ENCODE measurements around the gene ASTN1. TPM values are rescaled to one million over a fixed set of nuclear protein-coding genes. Genes with fewer than 3 reads are reported as not detected.

ASTN1 gene
- total RNA-seq, 3 donors from 2014 or later: 0.10 to 2.2 (median 0.14) TPM

DNA sequence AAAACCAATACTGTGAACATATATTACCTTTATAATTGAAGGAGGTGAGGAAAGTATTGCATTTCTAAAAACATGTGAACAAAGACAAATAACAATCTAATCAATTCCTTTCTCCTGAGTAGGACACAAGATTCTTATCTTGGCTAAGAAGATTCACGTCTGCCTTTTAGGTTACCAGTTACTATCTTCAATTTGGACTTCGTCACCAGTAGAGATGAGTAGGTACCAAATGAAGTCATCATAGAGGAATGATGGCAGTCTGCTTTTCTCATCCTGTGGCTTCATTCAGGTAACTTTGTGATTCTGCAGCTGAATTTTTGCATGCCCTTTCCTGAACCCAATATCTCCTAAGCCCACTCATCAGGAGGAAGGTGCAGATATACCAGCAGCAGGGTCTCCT lies 32.4 kb downstream of the ASTN1 start:
- no peaks in the 10 kb centered on the region for H3K9me3 ChIP-seq
- intact Hi-C loops (cut with DNase I, micrococcal nuclease): no loop called here
- DNase-seq (no peak), ATAC-seq (no peak)
- H3K36me3 ChIP-seq (ENCODE audit: low read depth): no peaks in the 10 kb centered on the region
- TF ChIP-seq, protein P1, sequence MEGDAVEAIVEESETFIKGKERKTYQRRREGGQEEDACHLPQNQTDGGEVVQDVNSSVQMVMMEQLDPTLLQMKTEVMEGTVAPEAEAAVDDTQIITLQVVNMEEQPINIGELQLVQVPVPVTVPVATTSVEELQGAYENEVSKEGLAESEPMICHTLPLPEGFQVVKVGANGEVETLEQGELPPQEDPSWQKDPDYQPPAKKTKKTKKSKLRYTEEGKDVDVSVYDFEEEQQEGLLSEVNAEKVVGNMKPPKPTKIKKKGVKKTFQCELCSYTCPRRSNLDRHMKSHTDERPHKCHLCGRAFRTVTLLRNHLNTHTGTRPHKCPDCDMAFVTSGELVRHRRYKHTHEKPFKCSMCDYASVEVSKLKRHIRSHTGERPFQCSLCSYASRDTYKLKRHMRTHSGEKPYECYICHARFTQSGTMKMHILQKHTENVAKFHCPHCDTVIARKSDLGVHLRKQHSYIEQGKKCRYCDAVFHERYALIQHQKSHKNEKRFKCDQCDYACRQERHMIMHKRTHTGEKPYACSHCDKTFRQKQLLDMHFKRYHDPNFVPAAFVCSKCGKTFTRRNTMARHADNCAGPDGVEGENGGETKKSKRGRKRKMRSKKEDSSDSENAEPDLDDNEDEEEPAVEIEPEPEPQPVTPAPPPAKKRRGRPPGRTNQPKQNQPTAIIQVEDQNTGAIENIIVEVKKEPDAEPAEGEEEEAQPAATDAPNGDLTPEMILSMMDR (IDR thresholded peaks at IDR 0.05): no peak
- no peaks in the 10 kb centered on the region for H3K4me1 ChIP-seq (ENCODE audit: low read depth)
- no peak overlapping the region for H3K4me3 ChIP-seq

DNA sequence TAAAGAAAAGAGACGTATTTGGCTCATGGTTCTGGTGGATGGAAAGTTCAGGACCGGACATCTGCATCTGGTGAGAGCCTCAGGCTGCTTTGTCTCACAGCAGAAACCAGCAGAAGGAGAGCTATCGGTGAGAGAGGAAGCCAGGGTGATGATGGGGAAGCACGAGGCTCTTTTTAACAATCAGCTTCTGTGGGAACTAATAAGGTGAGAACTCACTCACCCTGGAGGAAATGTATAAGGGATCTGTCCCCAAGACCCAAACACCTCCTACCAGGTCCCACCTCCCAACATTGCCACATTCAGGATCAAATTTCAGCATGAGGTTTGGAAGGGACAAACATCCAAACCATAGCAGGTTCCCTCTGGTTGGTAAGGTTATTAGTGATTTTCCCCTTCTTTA lies 32.8 kb downstream of the ASTN1 start:
- ATAC-seq: no peak
- intact Hi-C loops (cut with DNase I, micrococcal nuclease): no loop called here
- TF ChIP-seq, protein P1 (IDR thresholded peaks at IDR 0.05): no peak
- DNase-seq: no peak
- H3K4me3 ChIP-seq: no peak overlapping the region
- H3K4me1 ChIP-seq (ENCODE audit: low read depth): no peaks in the 10 kb centered on the region
- H3K36me3 ChIP-seq (ENCODE audit: low read depth): no peaks in the 10 kb centered on the region
- no peaks in the 10 kb centered on the region for H3K9me3 ChIP-seq

DNA sequence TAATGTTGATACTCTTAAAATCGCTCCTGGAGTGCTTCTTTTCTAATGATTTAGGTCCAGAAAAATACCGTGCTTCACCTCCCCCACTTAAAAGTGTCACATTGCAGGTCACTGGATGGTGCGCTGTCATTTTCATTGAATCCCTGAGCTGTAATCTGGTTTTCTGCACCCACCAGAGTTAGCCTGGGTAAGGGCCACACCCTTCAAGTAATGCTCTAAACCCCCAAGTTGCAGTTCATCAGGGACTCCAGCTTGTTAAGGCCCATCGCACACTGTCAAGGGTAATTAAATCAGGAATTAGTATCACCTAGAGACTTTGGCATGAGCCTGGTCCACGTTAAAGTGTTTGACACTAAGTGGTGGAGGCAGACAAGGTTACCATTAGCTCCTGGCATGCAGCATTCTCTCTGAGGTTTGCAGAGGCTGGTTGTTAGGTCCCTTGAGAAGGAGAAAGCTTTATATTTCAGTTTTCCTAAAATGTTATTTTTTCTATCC lies 34.0 kb downstream of the ASTN1 start:
- DNase-seq (no peak), ATAC-seq (no peak)
- H3K9me3 ChIP-seq: no peaks in the 10 kb centered on the region
- intact Hi-C loops (cut with DNase I, micrococcal nuclease): no loop called here
- no peaks in the 10 kb centered on the region for H3K4me1 ChIP-seq (ENCODE audit: low read depth)
- TF ChIP-seq, protein P1 (IDR thresholded peaks at IDR 0.05): no peak
- no peaks in the 10 kb centered on the region for H3K36me3 ChIP-seq (ENCODE audit: low read depth)
- no peak overlapping the region for H3K4me3 ChIP-seq

DNA sequence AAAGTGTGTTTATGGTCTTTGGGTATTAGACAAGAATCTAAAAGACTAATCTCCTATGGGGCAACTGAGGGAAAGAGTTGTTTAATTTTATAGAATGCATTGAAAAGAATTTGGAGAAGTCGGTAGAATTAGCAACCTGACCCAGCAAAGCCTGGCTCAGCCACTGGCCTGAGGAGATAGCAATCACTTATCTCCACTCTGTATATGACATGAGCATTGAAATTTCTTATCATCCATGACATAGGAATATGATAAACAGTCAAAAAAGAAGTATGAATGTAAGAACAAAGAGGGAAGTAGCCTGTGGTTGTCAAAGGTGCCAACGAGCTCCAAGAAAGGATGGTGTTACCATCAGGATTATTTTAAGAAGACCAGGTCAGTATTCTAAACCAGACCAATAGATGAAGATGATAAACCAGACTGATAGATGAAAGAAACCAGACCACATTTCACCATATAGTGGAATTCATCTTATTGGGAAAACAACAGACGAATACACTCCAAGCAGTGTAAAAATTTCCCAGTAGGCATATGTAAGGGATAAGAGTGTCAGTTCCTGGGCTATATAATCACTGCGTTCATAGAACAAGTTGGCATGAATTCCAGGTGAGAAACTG lies 35.7 kb downstream of the ASTN1 start:
- H3K9me3 ChIP-seq: no peaks in the 10 kb centered on the region
- TF ChIP-seq, protein P1 (IDR thresholded peaks at IDR 0.05): no peak
- intact Hi-C loops (cut with DNase I, micrococcal nuclease): no loop called here
- no peak for DNase-seq
- no peak overlapping the region for H3K4me3 ChIP-seq
- ATAC-seq: no peak
- H3K4me1 ChIP-seq (ENCODE audit: low read depth): no peaks in the 10 kb centered on the region
- H3K36me3 ChIP-seq (ENCODE audit: low read depth): no peaks in the 10 kb centered on the region

DNA sequence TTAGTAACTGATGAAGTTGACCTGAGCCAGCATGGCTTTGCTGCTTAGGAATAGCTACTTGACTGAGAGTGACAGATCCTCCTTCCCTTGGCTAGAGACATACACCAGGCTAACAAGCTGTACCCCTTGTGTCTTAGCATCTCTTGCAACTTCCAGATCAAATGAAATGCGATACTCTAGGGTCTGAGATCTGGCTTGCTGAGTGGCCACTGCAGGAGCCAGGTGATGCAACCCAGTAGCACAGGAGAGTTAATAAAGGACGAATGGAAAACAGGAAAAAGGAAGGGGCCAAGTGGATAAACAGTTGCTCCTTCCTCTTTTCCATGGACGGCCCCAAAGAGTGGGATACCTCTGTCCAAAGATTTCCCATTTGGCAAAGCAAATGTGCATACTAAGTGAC lies 38.2 kb downstream of the ASTN1 start:
- intact Hi-C loops (cut with DNase I, micrococcal nuclease): no loop called here
- Histone ChIP-seq H3K36me3 (ENCODE audit: low read depth) (no peaks in the 10 kb centered on the region), H3K4me1 (ENCODE audit: low read depth) (no peaks in the 10 kb centered on the region), H3K9me3 (no peaks in the 10 kb centered on the region), H3K4me3 (no peak overlapping the region)
- DNase-seq: no peak
- no peak for ATAC-seq
- TF ChIP-seq, protein P1 (IDR thresholded peaks at IDR 0.05): no peak

Data from mucosa of descending colon (tissue), 3 donors.